Neural cell (in vitro differentiated cells): ENCODE data around the gene PRORP.

Source experiments
- CTCF ChIP-seq: fragments of 450-650 bp; IDR thresholded peaks from 2 replicates; pipeline ENCODE4 v1.5.1; 2014; ENCODE audit warnings: antibody characterized with exemption, mild to moderate bottlenecking, moderate library complexity; ENCODE audit not compliant: poor library complexity, severe bottlenecking
- EP300 ChIP-seq: fragments of 450-650 bp; conservative IDR thresholded peaks from 2 replicates; pipeline ENCODE4 v1.6.1; 2014; ENCODE audit warnings: antibody characterized with exemption, mild to moderate bottlenecking, moderate library complexity; ENCODE audit not compliant: poor library complexity, severe bottlenecking
- EZH2 ChIP-seq: fragments of 200-600, 300-800 bp; shearing (Covaris generic), sonication (generic); IDR thresholded peaks from 2 replicates; pipeline ENCODE4 v1.6.1; 2014; ENCODE audit warnings: antibody characterized with exemption, low read length, borderline replicate concordance, mild to moderate bottlenecking; ENCODE audit not compliant: insufficient read depth, poor library complexity, severe bottlenecking
- POLR2AphosphoS5 ChIP-seq: IDR thresholded peaks from 2 replicates; pipeline ENCODE4 v1.6.1; 2012
- RAD21 ChIP-seq: fragments of 450-650 bp; conservative IDR thresholded peaks from 2 replicates; pipeline ENCODE4 v1.6.1; 2014; ENCODE audit warnings: antibody characterized with exemption, mild to moderate bottlenecking, moderate library complexity
- SMC3 ChIP-seq: fragments of 450-650 bp; conservative IDR thresholded peaks from 2 replicates; pipeline ENCODE4 v1.6.1; 2014; ENCODE audit warnings: antibody characterized with exemption, mild to moderate bottlenecking, moderate library complexity; ENCODE audit not compliant: poor library complexity
- TAF1 ChIP-seq: IDR thresholded peaks from 2 replicates; pipeline ENCODE4 v1.6.1; 2012; ENCODE audit warnings: low read depth
- TF ChIP-seq, protein P1 (sequence below): IDR thresholded peaks from 2 replicates; pipeline ENCODE4 v1.6.1; 2012; ENCODE audit warnings: borderline replicate concordance

GRCh38 chr14:35122696-35123387, 490 bp downstream of the PRORP start:
- TF ChIP-seq EP300 = no peak
- TF ChIP-seq POLR2AphosphoS5 = no peak
- TF ChIP-seq CTCF = no peak
- no peak for TF ChIP-seq EZH2
- TF ChIP-seq TAF1 = no peak
- no peak for TF ChIP-seq RAD21
- TF ChIP-seq, protein P1, sequence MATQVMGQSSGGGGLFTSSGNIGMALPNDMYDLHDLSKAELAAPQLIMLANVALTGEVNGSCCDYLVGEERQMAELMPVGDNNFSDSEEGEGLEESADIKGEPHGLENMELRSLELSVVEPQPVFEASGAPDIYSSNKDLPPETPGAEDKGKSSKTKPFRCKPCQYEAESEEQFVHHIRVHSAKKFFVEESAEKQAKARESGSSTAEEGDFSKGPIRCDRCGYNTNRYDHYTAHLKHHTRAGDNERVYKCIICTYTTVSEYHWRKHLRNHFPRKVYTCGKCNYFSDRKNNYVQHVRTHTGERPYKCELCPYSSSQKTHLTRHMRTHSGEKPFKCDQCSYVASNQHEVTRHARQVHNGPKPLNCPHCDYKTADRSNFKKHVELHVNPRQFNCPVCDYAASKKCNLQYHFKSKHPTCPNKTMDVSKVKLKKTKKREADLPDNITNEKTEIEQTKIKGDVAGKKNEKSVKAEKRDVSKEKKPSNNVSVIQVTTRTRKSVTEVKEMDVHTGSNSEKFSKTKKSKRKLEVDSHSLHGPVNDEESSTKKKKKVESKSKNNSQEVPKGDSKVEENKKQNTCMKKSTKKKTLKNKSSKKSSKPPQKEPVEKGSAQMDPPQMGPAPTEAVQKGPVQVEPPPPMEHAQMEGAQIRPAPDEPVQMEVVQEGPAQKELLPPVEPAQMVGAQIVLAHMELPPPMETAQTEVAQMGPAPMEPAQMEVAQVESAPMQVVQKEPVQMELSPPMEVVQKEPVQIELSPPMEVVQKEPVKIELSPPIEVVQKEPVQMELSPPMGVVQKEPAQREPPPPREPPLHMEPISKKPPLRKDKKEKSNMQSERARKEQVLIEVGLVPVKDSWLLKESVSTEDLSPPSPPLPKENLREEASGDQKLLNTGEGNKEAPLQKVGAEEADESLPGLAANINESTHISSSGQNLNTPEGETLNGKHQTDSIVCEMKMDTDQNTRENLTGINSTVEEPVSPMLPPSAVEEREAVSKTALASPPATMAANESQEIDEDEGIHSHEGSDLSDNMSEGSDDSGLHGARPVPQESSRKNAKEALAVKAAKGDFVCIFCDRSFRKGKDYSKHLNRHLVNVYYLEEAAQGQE = no peak
- no peak for TF ChIP-seq SMC3
